HepG2 (cell line): Measurements from ENCODE around the gene SIK1. TPM values are rescaled to one million over a fixed set of nuclear protein-coding genes. Genes with fewer than 3 reads are reported as not detected.

Experiments used
- GFI1 ChIP-seq: sonication (generic); formaldehyde crosslinking; IDR thresholded peaks from 2 replicates; pipeline ENCODE4 v1.5.0; 2020; ENCODE audit warnings: missing genetic modification reagents, mild to moderate bottlenecking, borderline replicate concordance
- KLF12 ChIP-seq: sonication (generic); formaldehyde crosslinking; IDR thresholded peaks from 2 replicates; pipeline ENCODE4 v1.4.0; 2020; ENCODE audit warnings: missing genetic modification reagents, borderline replicate concordance
- NCOA1 ChIP-seq: sonication (generic); formaldehyde crosslinking; IDR thresholded peaks from 2 replicates; pipeline ENCODE4 v1.9.0; 2021; ENCODE audit warnings: missing genetic modification reagents
- ZMYM4 ChIP-seq: sonication (generic); formaldehyde crosslinking; IDR thresholded peaks from 2 replicates; pipeline ENCODE4 v1.8.1; 2023; ENCODE audit warnings: mild to moderate bottlenecking, missing genetic modification reagents
- ZNF101 ChIP-seq: sonication (generic); formaldehyde crosslinking; IDR thresholded peaks from 2 replicates; pipeline ENCODE4 v1.4.0; 2020; ENCODE audit warnings: mild to moderate bottlenecking, low read depth, missing genetic modification reagents, borderline replicate concordance
- ZNF17 ChIP-seq: sonication (generic); formaldehyde crosslinking; IDR thresholded peaks from 2 replicates; pipeline ENCODE4 v1.5.0; 2020; ENCODE audit warnings: mild to moderate bottlenecking, missing genetic modification reagents
- ZNF619 ChIP-seq: sonication (generic); formaldehyde crosslinking; IDR thresholded peaks from 2 replicates; pipeline ENCODE4 v1.4.0; 2020; ENCODE audit warnings: mild to moderate bottlenecking, missing genetic modification reagents
- ZNF7 ChIP-seq: IDR thresholded peaks from 2 replicates; pipeline ENCODE4 v1.6.1; 2016; ENCODE audit warnings: missing biosample characterization, missing genetic modification reagents
- polyA plus RNA-seq, 8 experiments: library from polyadenylated mRNA; depleted of rRNA in 3 of 8; stranded (reverse) in 7 of 8; unstranded in 1 of 8; fragments of >200 nt; fragmentation: Illumina TruSeq in 4 of 8; extraction: Trizol in 4 of 8; gene quantifications; 2 replicates each; pipeline versions ENCODE4 v1.2.1 to v1.2.3, GENCODE V29; 2011 to 2016; ENCODE audit warnings: low read depth in 4 of 8, missing spikeins in 1 of 8, mixed read lengths in 1 of 8; ENCODE audit not compliant: insufficient read depth in 1 of 8
- total RNA-seq, 5 experiments: library from RNA; depleted of rRNA; stranded (reverse); fragments of >200 nt; fragmentation: Illumina TruSeq; extraction: Trizol; gene quantifications; 2 replicates each; pipeline ENCODE4 v1.2.3, GENCODE V29; 2016; ENCODE audit warnings: low read depth in 1 of 5
- TF ChIP-seq, protein P1 (sequence below): sonication (generic); formaldehyde crosslinking; IDR thresholded peaks from 2 replicates; pipeline ENCODE4 v1.8.0; 2022; ENCODE audit warnings: missing genetic modification reagents, mild to moderate bottlenecking, inconsistent platforms, borderline replicate concordance
- TF ChIP-seq, protein P2 (sequence below): sonication (generic); formaldehyde crosslinking; IDR thresholded peaks from 2 replicates; pipeline ENCODE4 v1.8.1; 2023; ENCODE audit warnings: mild to moderate bottlenecking, missing genetic modification reagents
- TF ChIP-seq, protein P3 (sequence below): sonication (generic); formaldehyde crosslinking; IDR thresholded peaks from 2 replicates; pipeline ENCODE4 v1.5.1; 2020; ENCODE audit warnings: missing genetic modification reagents, mild to moderate bottlenecking, borderline replicate concordance

Gene SIK1
- total and polyA plus RNA-seq, 2 of the 13 experiments (the other 11 are each of a cell fraction or from before 2014, with no cell fraction given): 4.5 to 14.5 TPM

DNA sequence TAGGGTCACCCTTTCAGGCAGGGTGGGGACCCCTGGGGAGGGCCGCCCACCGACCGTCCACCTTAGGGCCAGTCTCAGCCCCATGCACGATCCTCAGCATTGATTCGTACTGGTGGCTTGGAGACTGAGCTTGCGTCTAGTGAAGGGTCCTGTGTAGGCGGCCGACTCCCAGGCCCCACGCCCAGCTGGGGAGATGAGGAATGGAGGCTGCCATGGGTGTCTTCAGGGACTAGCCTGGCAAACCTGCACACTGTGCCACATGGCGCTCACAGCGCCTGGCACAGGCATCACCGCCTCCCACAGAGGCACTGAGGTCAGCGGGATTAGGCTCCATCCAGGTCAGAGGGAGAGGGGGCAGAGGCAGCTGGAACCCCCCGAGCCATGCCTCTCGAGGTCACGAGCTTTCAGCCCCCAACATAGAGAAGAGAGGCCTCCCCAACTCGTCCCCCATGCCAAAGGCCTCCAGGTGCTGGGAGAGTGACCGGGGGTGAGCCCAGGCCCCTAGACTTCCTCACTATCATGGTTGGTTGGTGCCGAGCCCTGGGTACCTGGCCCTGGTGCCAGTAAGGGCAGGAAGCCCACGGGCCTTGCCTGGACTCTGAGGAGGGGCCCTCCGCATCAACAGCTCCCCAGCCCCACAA lies 51.0 kb downstream of the SIK1 start (continued):
- TF ChIP-seq ZNF7 (CRISPR knock-in tag) (no peak), GFI1 (CRISPR knock-in tag) (no peak), ZNF17 (CRISPR knock-in tag) (no peak), NCOA1 (no peak), ZMYM4 (CRISPR knock-in tag) (no peak), ZNF619 (CRISPR knock-in tag) (no peak), KLF12 (CRISPR knock-in tag) (no peak), ZNF101 (CRISPR knock-in tag) (no peak)
- TF ChIP-seq, protein P1, sequence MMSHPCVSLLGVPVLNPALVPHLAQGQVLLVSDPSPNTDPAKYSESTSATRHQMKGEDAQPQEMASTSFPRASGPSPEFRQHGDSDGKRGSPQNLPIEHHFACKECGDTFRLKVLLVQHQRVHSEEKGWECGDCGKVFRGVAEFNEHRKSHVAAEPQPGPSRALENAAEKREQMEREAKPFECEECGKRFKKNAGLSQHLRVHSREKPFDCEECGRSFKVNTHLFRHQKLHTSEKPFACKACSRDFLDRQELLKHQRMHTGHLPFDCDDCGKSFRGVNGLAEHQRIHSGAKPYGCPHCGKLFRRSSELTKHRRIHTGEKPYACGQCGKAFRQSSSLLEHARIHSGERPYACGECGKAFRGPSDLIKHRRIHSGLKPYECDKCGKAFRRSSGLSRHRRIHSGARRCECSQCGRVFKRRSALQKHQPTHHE (CRISPR knock-in tag): no peak
- TF ChIP-seq, protein P2, sequence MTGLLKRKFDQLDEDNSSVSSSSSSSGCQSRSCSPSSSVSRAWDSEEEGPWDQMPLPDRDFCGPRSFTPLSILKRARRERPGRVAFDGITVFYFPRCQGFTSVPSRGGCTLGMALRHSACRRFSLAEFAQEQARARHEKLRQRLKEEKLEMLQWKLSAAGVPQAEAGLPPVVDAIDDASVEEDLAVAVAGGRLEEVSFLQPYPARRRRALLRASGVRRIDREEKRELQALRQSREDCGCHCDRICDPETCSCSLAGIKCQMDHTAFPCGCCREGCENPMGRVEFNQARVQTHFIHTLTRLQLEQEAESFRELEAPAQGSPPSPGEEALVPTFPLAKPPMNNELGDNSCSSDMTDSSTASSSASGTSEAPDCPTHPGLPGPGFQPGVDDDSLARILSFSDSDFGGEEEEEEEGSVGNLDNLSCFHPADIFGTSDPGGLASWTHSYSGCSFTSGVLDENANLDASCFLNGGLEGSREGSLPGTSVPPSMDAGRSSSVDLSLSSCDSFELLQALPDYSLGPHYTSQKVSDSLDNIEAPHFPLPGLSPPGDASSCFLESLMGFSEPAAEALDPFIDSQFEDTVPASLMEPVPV (CRISPR knock-in tag): no peak
- TF ChIP-seq, protein P3, sequence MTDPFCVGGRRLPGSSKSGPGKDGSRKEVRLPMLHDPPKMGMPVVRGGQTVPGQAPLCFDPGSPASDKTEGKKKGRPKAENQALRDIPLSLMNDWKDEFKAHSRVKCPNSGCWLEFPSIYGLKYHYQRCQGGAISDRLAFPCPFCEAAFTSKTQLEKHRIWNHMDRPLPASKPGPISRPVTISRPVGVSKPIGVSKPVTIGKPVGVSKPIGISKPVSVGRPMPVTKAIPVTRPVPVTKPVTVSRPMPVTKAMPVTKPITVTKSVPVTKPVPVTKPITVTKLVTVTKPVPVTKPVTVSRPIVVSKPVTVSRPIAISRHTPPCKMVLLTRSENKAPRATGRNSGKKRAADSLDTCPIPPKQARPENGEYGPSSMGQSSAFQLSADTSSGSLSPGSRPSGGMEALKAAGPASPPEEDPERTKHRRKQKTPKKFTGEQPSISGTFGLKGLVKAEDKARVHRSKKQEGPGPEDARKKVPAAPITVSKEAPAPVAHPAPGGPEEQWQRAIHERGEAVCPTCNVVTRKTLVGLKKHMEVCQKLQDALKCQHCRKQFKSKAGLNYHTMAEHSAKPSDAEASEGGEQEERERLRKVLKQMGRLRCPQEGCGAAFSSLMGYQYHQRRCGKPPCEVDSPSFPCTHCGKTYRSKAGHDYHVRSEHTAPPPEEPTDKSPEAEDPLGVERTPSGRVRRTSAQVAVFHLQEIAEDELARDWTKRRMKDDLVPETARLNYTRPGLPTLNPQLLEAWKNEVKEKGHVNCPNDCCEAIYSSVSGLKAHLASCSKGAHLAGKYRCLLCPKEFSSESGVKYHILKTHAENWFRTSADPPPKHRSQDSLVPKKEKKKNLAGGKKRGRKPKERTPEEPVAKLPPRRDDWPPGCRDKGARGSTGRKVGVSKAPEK: no peak
- TF ChIP-seq, all 625 proteins: peak for 0
